Fibroblast of villous mesenchyme (primary cell): Measurements from ENCODE around the gene C20orf141. TPM values are rescaled to one million over a fixed set of nuclear protein-coding genes. Genes with fewer than 3 reads are reported as not detected.

ENCODE experiments used
- DNase-seq: peaks from one replicate; pipeline ENCODE4 v3.0.0-alpha.2; 2010; ENCODE audit warnings: low read depth
- H3K4me3 ChIP-seq: 2 replicates; pipeline ENCODE4 v1.5.1; 2011; ENCODE audit warnings: low read depth, mild to moderate bottlenecking, low read length
- CTCF ChIP-seq: IDR thresholded peaks from 2 replicates; pipeline ENCODE4 v1.5.1; 2012; ENCODE audit warnings: low read depth, mild to moderate bottlenecking, low read length; ENCODE audit not compliant: insufficient read depth
- total RNA-seq: library from RNA; depleted of rRNA; stranded (reverse); fragments of >200 nt; gene quantifications from 2 replicates; pipeline ENCODE4 v1.2.3, GENCODE V29; 2012

C20orf141 gene
- total RNA-seq, 1 donor: not detected

GRCh38 chr20:2834401-2835110 lies 19.8 kb downstream of the C20orf141 start:
- DNase-seq: no peak
- TF ChIP-seq CTCF: no peak

GRCh38 chr20:2835331-2835796 lies 20.6 kb downstream of the C20orf141 start:
- DNase-seq: no peak
- no peak overlapping the region for H3K4me3 ChIP-seq
- no peak for TF ChIP-seq CTCF

More at GRCh38 chr20:2834401-2835110, 19.8 kb downstream of the C20orf141 start:
- H3K4me3 ChIP-seq: no peak overlapping the region

- no peak for TF ChIP-seq CTCF
- no peak for DNase-seq
- no peak overlapping the region for H3K4me3 ChIP-seq
These were observed 21.2 kb downstream of the C20orf141 start for GRCh38 chr20:2836035-2836434.

GRCh38 chr20:2837221-2837960 lies 22.6 kb downstream of the C20orf141 start:
- TF ChIP-seq CTCF: no peak
- H3K4me3 ChIP-seq: no peak overlapping the region
- DNase-seq: no peak

- TF ChIP-seq CTCF: no peak
- H3K4me3 ChIP-seq: no peak overlapping the region
- DNase-seq: no peak
These were observed 23.5 kb downstream of the C20orf141 start for GRCh38 chr20:2838170-2838797.

GRCh38 chr20:2838847-2839671 lies 24.3 kb downstream of the C20orf141 start:
- no peak for TF ChIP-seq CTCF
- no peak for DNase-seq
- no peak overlapping the region for H3K4me3 ChIP-seq
